Fibroblast of the aortic adventitia (primary cell): ENCODE results near the gene THSD7A. TPM values are rescaled to one million over a fixed set of nuclear protein-coding genes. Genes with fewer than 3 reads are reported as not detected.
A peak's percentile ranks its signal among the peaks of the same experiment; 100 is the strongest.

ENCODE experiments used
- DNase-seq: peaks from one replicate; pipeline ENCODE4 v3.0.0-alpha.2; 2010; ENCODE audit warnings: low read depth
- H3K4me3 ChIP-seq: 2 replicates; pipeline ENCODE4 v1.5.1; 2011; ENCODE audit warnings: low read depth, mild to moderate bottlenecking, control low read depth, low read length, moderate library complexity
- CTCF ChIP-seq: IDR thresholded peaks from 2 replicates; pipeline ENCODE4 v1.5.1; 2011; ENCODE audit warnings: mild to moderate bottlenecking, low read length, control low read depth, inconsistent platforms; ENCODE audit not compliant: insufficient read depth
- total RNA-seq: library from RNA; depleted of rRNA; stranded (reverse); fragments of >200 nt; gene quantifications from 2 replicates; pipeline ENCODE4 v1.2.3, GENCODE V29; 2012; ENCODE audit warnings: low replicate concordance

The THSD7A gene
- total RNA-seq, 1 donor: 2.5 TPM

- no peak for DNase-seq
- TF ChIP-seq CTCF: no peak
Observed at GRCh38 chr7:11638011-11638774, 193.8 kb downstream of the THSD7A start.

GRCh38 chr7:11636274-11636673 is 195.7 kb downstream of the THSD7A start:
- TF ChIP-seq CTCF: no peak
- no peak for DNase-seq
- H3K4me3 ChIP-seq: no peak overlapping the region

More at GRCh38 chr7:11638011-11638774, 193.8 kb downstream of the THSD7A start:
- H3K4me3 ChIP-seq: no peak overlapping the region

GRCh38 chr7:11633310-11633709 is 198.7 kb downstream of the THSD7A start:
- DNase-seq: no peak
- H3K4me3 ChIP-seq: no peak overlapping the region
- TF ChIP-seq CTCF: no peak

GRCh38 chr7:11630355-11630754 is 201.6 kb downstream of the THSD7A start:
- DNase-seq: no peak
- no peak overlapping the region for H3K4me3 ChIP-seq
- TF ChIP-seq CTCF: no peak

- TF ChIP-seq CTCF: no peak
- DNase-seq: peak; percentile 4
- no peak overlapping the region for H3K4me3 ChIP-seq
Observed at GRCh38 chr7:11625669-11626068, 206.3 kb downstream of the THSD7A start.

- H3K4me3 ChIP-seq: no peak overlapping the region
- DNase-seq: no peak
- TF ChIP-seq CTCF: no peak
Observed at GRCh38 chr7:11623093-11623678, 208.8 kb downstream of the THSD7A start.
